Measurements from ENCODE around the gene TEAD1. TPM values are rescaled to one million over a fixed set of nuclear protein-coding genes. Genes with fewer than 3 reads are reported as not detected.
A peak's percentile ranks its signal among the peaks of the same experiment; 100 is the strongest.

The TEAD1 gene
- total and polyA plus RNA-seq, 2 donors (not counting 3 experiments of a cell fraction or from before 2014, with no cell fraction given), result 15.3 to 49.0 TPM

DNA sequence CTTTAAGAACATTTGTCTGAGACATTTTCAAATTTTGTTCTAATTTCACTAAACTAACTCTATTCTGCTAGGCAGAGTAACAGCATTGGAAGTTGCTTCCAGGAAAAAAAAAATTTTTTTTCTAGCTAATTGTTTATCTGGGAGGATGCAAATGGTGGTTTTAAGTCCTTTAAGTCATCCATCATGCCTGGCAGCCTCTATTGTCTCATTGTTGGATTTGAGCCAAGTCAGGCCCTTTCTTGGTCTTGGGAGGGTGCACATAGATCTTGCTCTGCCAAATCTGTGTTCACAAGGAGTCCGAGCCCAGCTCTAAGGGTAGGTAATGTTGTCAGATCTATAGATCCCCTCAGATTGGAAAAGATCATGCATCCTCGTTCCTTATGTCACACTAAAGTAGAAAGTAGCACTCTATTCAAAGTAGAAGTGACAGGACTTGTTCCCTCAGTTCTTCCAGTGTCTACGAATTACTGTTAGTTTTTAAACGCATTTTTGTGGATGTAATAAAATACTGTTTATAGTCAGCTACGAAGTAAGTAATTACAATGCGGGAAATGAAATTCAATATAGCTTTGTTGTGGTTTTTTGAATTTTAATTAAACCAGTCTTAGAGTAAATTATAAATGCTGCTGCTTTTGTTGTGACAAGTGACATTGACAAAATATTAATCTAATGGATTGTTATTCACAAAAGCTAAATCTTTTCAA lies 168.9 kb downstream of the TEAD1 start:
- H3K4me1 ChIP-seq (ENCODE audit: control insufficient read depth, extremely low read depth, insufficient read depth, low read length), result peaks cover 39% of the 10 kb centered on the region
- H3K9me1 ChIP-seq (replicated peaks; ENCODE audit: control insufficient read depth, extremely low read depth, insufficient read depth, low read length), result no peaks in the 10 kb centered on the region
- dilution Hi-C loops (cut with MboI; ENCODE audit: extremely low pct_ligation_motif_present, low sequenced_read_pairs) (no loop called here), intact Hi-C loops (cut with micrococcal nuclease) (loop anchor here (1.0 to 2.0 kb wide), 5 partner anchors 15 to 168 kb away; partner anchors contain the start of gene TEAD1)
- DNase-seq (ENCODE audit: low read depth, low spot score), result peak; percentile 98
- H3K4me2 ChIP-seq (ENCODE audit: insufficient read depth, low read length), result peak overlapping the region; percentile 88
- no peaks in the 10 kb centered on the region for H3K27me3 ChIP-seq (ENCODE audit: control insufficient read depth in 2 of 2, insufficient read depth in 2 of 2, low read length in 2 of 2)
- TF ChIP-seq, protein P1, sequence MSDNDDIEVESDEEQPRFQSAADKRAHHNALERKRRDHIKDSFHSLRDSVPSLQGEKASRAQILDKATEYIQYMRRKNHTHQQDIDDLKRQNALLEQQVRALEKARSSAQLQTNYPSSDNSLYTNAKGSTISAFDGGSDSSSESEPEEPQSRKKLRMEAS (IDR thresholded peaks at IDR 0.05; ENCODE audit: insufficient read depth, insufficient read length), result no peak
- TF ChIP-seq MYC (IDR thresholded peaks at IDR 0.05; ENCODE audit: low read depth, low read length), result no peak
- TF ChIP-seq JUN (IDR thresholded peaks at IDR 0.05; ENCODE audit: borderline replicate concordance, insufficient read depth, insufficient read length, low read depth), result peak; percentile 29
- TF ChIP-seq, protein P2, sequence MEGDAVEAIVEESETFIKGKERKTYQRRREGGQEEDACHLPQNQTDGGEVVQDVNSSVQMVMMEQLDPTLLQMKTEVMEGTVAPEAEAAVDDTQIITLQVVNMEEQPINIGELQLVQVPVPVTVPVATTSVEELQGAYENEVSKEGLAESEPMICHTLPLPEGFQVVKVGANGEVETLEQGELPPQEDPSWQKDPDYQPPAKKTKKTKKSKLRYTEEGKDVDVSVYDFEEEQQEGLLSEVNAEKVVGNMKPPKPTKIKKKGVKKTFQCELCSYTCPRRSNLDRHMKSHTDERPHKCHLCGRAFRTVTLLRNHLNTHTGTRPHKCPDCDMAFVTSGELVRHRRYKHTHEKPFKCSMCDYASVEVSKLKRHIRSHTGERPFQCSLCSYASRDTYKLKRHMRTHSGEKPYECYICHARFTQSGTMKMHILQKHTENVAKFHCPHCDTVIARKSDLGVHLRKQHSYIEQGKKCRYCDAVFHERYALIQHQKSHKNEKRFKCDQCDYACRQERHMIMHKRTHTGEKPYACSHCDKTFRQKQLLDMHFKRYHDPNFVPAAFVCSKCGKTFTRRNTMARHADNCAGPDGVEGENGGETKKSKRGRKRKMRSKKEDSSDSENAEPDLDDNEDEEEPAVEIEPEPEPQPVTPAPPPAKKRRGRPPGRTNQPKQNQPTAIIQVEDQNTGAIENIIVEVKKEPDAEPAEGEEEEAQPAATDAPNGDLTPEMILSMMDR (IDR thresholded peaks at IDR 0.05; ENCODE audit: extremely low read depth in 1 of 2, insufficient read depth in 1 of 2, low read depth in 1 of 2, low read length in 2 of 2), result no peak
- peak overlapping the region; percentile 56 for H3K27ac ChIP-seq (ENCODE audit: insufficient read depth, low read depth, low read length)
- no peak overlapping the region for H3K4me3 ChIP-seq (replicated peaks in 1 of 3; ENCODE audit: insufficient read depth in 1 of 3, low read depth in 1 of 3, low read length in 3 of 3)
- H3K9me3 ChIP-seq (replicated peaks; ENCODE audit: control insufficient read depth, insufficient read depth, low read length), result no peaks in the 10 kb centered on the region
- H3K36me3 ChIP-seq (ENCODE audit: control insufficient read depth in 2 of 2, extremely low read depth in 1 of 2, insufficient read depth in 2 of 2, low read length in 2 of 2), result no peaks in the 10 kb centered on the region
- peaks cover 8% of the 10 kb centered on the region for H3K79me2 ChIP-seq (ENCODE audit: control insufficient read depth, insufficient read depth, low read length)
- FAIRE-seq, result peak; percentile 95
- H4K20me1 ChIP-seq (replicated peaks; ENCODE audit: control insufficient read depth, extremely low read depth, insufficient read depth, low read length), result no peaks in the 10 kb centered on the region
- BruUV-seq (replicated peaks), result no TSS peak
- no peak overlapping the region for H2AFZ ChIP-seq (ENCODE audit: low read depth, low read length)
- POLR2A ChIA-PET, result interaction anchor here (0.9 to 1.9 kb wide), 2 partner anchors 16 to 28 kb away, joined by 6 read pairs; no protein-coding TSS in a partner anchor
- CTCF ChIA-PET, result interaction anchor here (0.9 to 3.2 kb wide), 10 partner anchors 8 to 554 kb away, joined by 3 to 24 read pairs (median 5); no protein-coding TSS in a partner anchor
- H3K9ac ChIP-seq (replicated peaks; ENCODE audit: extremely low read depth, insufficient read depth, low read length), result peak overlapping the region; percentile 63
